ENCODE data around the gene GTF2F1. TPM values are rescaled to one million over a fixed set of nuclear protein-coding genes. Genes with fewer than 3 reads are reported as not detected.

Gene GTF2F1
- total RNA-seq, 4 donors from 2014 or later: 50.8 to 57.0 (median 51.4) TPM

GRCh38 chr19:6381030-6381750, 11.8 kb downstream of the GTF2F1 start:
- WGBS, 2 donors: 94 to 97% methylated on average over 33 to 40 of the region's 40 CpGs
- Histone ChIP-seq H3K4me1 (peaks cover 12 to 14% of the 10 kb centered on the region in 2 donors), H3K36me3 (peaks cover 54 to 60% of the 10 kb centered on the region in 2 donors), H3K27me3 (no peaks in the 10 kb centered on the region), H3K27ac (no peak overlapping the region), H3K4me3 (replicated peaks in 1 of 3) (no peak overlapping the region), H3K9me3 (no peaks in the 10 kb centered on the region)
- no peak for DNase-seq
- TF ChIP-seq CTCF (IDR thresholded peaks at IDR 0.05) (no peak), POLR2A (IDR thresholded peaks at IDR 0.05) (no peak)
- intact Hi-C loops (cut with DNase I): no loop called here

GRCh38 chr19:6379744-6380143, 13.2 kb downstream of the GTF2F1 start:
- no peak overlapping the region for H3K27ac ChIP-seq
- H3K27me3 ChIP-seq: no peaks in the 10 kb centered on the region
- peaks cover 12 to 14% of the 10 kb centered on the region in 2 donors for H3K4me1 ChIP-seq
- H3K9me3 ChIP-seq: no peaks in the 10 kb centered on the region
- TF ChIP-seq CTCF (IDR thresholded peaks at IDR 0.05): no peak
- TF ChIP-seq POLR2A (IDR thresholded peaks at IDR 0.05): no peak
- intact Hi-C loops (cut with DNase I): loop anchor here (10.0 kb wide), 1 partner anchor 45 kb away; the partner anchor contains the start of gene KHSRP
- peaks cover 50 to 56% of the 10 kb centered on the region in 2 donors for H3K36me3 ChIP-seq
- no peak for DNase-seq
- H3K4me3 ChIP-seq (replicated peaks in 1 of 3): no peak overlapping the region
- 98 to 100% methylated on average over 3 of the region's 3 CpGs for WGBS, 2 donors

GRCh38 chr19:6378486-6378885, 14.5 kb downstream of the GTF2F1 start:
- H3K27me3 ChIP-seq: no peaks in the 10 kb centered on the region
- H3K27ac ChIP-seq: peak overlapping the region; percentile 41 to 66 (median 52)
- no peak for TF ChIP-seq POLR2A (IDR thresholded peaks at IDR 0.05)
- TF ChIP-seq CTCF (IDR thresholded peaks at IDR 0.05): no peak
- 63 to 68% methylated on average over 9 of the region's 9 CpGs for WGBS, 2 donors
- DNase-seq: no peak
- H3K4me1 ChIP-seq: peaks cover 18 to 22% of the 10 kb centered on the region in 2 donors
- H3K36me3 ChIP-seq: peaks cover 43 to 46% of the 10 kb centered on the region in 2 donors
- intact Hi-C loops (cut with DNase I): loop anchor here (10.0 kb wide), 1 partner anchor 46 kb away; the partner anchor contains the start of gene KHSRP
- H3K4me3 ChIP-seq (replicated peaks in 1 of 3): no peak overlapping the region
- H3K9me3 ChIP-seq: no peaks in the 10 kb centered on the region

GRCh38 chr19:6378041-6378440, 14.9 kb downstream of the GTF2F1 start:
- no peak overlapping the region for H3K4me3 ChIP-seq (replicated peaks in 1 of 3)
- H3K4me1 ChIP-seq: peaks cover 20 to 24% of the 10 kb centered on the region in 2 donors
- TF ChIP-seq CTCF (IDR thresholded peaks at IDR 0.05): no peak
- TF ChIP-seq POLR2A (IDR thresholded peaks at IDR 0.05): peak in 1 of 2 donors; percentile 29
- H3K27me3 ChIP-seq: no peaks in the 10 kb centered on the region
- intact Hi-C loops (cut with DNase I): loop anchor here (10.0 kb wide), 1 partner anchor 47 kb away; the partner anchor contains the start of gene KHSRP
- WGBS, 2 donors: 29 to 33% methylated on average over 2 to 6 of the region's 6 CpGs
- no peaks in the 10 kb centered on the region for H3K9me3 ChIP-seq
- peak overlapping the region; percentile 56 to 80 (median 66) for H3K27ac ChIP-seq
- peaks cover 38 to 42% of the 10 kb centered on the region in 2 donors for H3K36me3 ChIP-seq
- DNase-seq: peak; percentile 84 to 91

Data from thyroid gland (tissue), 4 donors.